GM12873 (cell line): ENCODE data around the gene TBC1D5.

Experiments
- TF ChIP-seq, protein P1 (sequence below): IDR thresholded peaks from 2 replicates; pipeline ENCODE4 v1.5.1; 2012; ENCODE audit warnings: low read depth, mild to moderate bottlenecking, moderate library complexity, low read length, control low read depth; ENCODE audit not compliant: insufficient read depth; ENCODE audit errors: missing control alignments

Gene TBC1D5

DNA sequence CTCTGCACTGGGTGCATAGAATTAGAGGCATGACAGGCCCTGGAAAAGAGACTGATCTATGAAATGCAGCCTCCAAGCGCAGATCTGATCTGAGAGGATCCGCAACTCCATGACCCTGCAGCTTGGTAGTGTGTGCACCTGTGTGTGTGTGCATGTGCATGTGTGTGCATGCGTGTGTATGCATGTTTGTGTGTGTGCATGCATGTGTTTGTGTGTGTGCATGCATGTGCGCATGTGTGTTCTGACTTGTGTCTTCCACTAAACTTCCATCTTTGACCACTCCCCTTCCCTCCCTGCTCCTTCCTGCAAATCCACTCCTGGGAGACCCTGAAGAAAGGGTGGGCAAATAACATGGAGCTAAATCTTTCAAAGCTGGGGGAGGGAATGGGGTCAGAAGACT, 600.7 kb downstream of the TBC1D5 start:
- TF ChIP-seq, protein P1, sequence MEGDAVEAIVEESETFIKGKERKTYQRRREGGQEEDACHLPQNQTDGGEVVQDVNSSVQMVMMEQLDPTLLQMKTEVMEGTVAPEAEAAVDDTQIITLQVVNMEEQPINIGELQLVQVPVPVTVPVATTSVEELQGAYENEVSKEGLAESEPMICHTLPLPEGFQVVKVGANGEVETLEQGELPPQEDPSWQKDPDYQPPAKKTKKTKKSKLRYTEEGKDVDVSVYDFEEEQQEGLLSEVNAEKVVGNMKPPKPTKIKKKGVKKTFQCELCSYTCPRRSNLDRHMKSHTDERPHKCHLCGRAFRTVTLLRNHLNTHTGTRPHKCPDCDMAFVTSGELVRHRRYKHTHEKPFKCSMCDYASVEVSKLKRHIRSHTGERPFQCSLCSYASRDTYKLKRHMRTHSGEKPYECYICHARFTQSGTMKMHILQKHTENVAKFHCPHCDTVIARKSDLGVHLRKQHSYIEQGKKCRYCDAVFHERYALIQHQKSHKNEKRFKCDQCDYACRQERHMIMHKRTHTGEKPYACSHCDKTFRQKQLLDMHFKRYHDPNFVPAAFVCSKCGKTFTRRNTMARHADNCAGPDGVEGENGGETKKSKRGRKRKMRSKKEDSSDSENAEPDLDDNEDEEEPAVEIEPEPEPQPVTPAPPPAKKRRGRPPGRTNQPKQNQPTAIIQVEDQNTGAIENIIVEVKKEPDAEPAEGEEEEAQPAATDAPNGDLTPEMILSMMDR, result no peak

DNA sequence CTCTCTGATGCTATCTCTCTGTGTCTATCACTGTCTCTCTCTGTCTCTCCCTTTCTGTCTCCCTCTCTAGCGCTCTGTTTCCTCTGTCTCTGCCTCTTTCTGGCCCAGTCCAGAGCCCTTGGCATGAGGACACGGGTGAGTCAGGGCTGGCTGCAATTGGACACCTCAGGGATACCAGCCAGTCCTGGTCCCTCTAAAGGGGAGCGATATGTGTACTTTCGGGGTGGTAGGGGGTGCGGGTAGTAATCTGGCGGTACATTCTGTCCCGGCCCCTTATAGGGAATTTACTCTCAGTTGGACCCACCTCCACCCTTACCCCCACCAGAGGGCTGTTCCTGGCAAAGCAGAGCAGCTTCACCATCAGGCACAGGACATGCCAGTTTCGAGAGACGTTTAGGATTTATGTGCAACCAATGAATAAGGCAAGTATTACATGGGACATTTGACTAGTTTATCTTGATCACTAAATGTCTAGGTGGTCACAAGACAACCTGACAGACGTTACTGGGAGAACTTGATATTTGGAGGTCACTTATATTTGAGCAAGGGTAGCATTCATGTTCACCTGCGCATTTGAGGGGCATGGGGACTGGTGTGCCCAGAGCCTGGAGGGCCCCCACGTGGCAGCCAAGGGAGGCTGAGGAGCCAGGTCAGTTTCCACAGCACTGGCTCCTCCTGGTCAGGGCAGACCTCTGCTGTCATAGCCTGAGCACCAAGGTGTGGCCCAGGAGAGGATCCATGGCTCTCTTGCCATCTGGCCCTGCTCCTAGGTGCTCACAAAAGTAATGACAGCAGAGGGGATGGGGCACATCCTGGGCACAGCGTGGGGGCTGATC, 601.5 kb downstream of the TBC1D5 start:
- TF ChIP-seq, protein P1, result no peak

DNA sequence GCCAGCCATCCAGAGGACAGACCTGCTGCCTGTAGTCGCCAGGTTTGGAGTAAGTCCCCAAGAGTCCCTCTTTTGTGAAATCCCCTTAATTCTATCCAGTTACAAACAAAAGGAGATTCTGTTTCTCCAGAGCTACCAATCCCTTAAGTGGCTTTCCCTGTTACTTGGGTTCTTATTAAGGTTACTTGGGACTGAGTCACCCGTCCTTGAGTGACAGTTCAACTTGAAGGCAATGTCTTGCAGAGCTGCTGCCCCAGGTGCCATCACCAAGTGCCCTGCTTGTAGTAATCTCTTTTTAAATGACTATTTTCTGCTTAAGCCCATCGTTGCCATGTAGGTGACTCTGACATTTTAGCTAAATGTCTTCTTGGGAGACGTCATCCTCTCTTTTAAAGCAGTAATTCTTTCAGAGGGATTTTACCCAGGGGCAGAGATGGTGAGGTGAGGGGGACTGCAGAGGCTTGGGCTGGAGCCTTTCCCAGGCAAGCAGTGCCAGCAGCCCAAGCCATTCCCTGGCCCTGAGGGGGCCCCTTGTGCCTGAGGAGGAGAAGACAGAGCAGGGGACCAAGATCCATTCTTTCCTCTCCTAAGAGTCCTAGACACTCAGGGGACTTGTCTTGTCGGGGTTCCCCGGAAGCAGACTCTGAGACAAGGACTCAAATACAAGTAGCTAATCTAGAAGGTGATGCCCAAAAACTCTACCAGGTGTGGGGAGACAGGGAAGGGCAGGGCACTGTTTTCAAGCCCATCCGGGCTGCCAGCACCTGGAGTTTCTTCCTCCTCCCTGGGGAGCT, 604.0 kb downstream of the TBC1D5 start:
- TF ChIP-seq, protein P1, result no peak

GRCh38 chr3:17137321-17137826, 605.1 kb downstream of the TBC1D5 start:
- TF ChIP-seq, protein P1, result no peak

DNA sequence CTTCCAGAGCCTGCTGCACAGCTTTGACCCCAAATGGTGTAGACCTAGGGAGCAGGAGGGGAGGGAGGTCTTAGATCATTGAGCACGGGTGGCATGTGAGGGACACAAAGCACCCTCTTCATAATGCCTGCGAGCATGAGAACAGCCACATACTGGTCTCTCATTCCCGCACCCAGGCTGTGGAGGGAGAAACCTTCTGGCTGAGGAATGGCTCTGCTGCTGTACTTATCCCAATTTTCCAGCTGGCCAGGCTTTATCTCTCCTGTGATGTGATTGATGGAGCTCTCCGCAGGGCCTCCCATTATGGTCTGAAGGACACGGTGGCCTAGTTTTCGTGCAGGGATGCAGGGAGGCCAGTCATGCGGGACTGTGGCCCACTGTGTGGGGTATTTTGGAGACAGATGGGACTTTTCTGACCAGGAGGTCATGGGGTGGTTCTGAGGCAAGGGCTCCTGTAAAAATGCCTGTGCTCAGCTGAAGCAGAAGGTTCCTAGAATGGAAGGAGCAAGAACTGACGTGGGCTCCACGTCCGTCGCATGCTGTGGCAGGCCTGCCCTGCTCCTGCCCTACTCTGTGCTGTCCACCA, 606.2 kb downstream of the TBC1D5 start:
- TF ChIP-seq, protein P1, result no peak

DNA sequence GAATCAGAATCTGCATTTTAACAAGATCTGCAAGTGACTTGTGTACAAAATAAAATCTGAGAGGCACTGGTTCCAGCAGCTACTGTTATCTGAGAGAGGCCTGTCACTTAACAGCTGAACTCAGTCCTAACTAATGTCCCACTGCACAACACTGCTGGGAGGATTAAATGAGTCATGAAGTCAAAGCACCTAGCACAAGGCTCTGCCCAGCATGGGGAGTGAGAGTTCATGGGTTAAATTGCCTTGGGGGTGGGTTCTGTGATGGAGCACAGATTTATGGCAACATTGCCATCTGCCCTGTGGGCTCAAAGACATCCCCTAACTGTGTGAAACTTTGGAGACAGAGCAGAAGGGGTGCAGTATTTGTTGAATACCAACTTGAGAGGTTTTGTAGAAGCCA, 606.7 kb downstream of the TBC1D5 start:
- TF ChIP-seq, protein P1, result no peak
